Stimulated activated CD8-positive, alpha-beta memory T cell treated with anti-CD3 and anti-CD28 coated beads, Interleukin-7, amount 100 ng/mL, for 4 hours (primary cell): ENCODE measurements around the gene NUDT2.
"Not testable (repeated sequence)": the region's sequence is repeated elsewhere in the genome, so short reads cannot be mapped to it uniquely, and the experiment has no call there.

ENCODE experiments used
- DNase-seq, 2 donors: peaks; one replicate each; pipeline ENCODE4 v3.0.0-alpha.2; 2020; ENCODE audit warnings: low read depth in 2 of 2

NUDT2 gene

DNA sequence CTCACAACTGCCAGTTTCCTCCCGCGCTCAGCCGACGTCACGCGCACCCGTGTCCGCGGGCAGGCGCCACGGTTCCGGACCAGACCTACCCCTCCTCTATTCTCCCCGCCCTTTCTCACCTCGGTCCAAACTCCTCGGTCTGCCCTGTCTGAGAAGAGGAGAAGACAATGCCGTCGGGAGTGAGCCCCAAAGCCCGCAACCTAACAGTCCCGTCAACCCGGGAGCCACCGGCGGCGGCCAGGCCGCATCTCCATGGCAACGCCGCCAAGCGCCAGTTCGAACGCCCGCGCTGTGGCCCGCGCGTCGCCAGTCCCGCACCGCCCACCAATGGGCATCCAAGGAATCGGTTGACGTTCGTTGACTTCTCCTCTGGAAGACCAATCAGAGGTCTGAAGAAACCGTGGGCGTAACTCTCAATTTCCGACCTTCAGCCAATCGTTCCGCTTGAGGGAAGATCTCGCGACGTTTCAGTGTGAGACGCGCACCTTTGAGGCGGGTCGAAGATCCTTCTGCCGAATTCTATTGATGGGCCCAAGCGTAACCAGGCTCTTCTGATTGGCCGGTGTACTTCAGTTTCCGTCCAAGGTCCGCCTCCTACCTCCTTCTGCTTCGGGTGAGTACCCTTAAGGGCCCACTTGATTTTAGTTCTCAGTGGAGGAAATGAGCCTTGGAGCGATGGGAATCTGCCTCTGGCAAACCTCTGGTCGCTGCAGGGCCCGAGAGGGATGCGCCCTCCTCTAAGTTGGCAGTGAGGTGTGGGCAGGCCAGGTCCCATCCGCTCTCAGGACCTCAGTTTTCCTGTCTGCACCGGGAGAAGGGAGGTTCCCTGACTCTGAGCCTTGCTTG, at the start of gene NUDT2, which contains the start of gene KIF24:
Gene NUDT2, plus strand, starts transcription at position 583 of the 846 bp plus-strand sequence. CDS start 9,471 bp downstream, outside the sequence.
Gene KIF24, minus strand, starts transcription at position 282 of the 846 bp plus-strand sequence. CDS start 17,922 bp downstream, outside the sequence.
- DNase-seq, result peak; percentile 92 to 96

GRCh38 chr9:34282096-34282495, 47.3 kb upstream of the NUDT2 start:
- no peak for DNase-seq

DNA sequence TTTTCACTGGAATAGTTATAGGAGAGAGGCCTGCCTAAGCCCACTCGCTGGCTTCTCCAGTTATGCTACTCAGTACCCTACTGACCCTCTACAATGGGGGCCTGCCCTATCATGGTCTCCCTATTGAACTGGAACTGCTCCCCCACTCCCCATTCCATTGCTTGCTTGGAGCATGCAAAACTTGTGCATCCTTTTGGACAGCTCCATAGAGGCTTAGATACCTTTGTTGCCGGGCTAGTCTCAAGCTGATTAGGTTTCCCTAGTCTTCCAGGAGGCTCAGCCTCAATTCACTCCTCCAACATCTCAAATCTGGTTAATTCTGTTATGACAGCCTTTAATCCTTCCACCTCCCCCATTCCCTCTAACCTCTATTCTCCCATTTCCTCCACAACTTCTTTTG, 40.2 kb upstream of the NUDT2 start:
- no peak for DNase-seq

DNA sequence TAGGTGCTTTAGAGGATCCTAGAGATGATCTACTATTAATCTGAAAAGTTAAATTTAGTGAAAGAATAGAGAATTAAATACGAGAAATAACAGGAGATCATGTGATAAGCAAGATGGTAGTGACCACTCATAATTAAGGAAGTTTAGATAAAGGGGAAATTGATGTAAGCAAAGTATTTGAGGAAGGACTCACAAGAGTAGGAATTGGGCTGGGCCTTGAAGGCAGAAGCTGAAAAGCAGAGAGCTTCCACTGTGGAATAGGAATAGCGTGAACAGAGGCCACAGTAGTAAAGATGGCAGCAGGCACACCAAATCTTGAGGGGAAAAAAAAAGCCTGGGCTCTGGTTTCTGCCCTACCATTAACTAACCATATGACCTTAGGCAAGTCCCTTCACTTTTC, 38.3 kb upstream of the NUDT2 start:
- no peak for DNase-seq

DNA sequence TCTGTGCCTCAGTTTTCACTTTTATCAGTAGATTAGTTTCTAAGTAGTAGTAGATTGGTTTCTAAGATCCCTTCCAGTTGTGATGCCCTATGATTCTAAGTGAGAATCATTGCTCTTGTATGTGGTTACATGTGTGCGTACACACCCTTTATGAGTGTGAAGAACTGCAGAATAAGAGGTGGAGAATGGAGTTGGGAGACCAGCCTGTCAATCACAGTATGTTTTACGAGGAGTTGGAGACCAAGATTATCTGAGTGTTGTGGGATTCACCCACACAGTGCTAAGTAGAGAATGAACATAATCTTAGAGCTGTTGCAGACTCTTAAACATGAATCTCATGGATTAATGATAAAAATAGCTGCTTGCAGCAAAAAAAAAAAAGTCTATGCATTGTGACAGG, 37.9 kb upstream of the NUDT2 start:
- DNase-seq, result no peak

DNA sequence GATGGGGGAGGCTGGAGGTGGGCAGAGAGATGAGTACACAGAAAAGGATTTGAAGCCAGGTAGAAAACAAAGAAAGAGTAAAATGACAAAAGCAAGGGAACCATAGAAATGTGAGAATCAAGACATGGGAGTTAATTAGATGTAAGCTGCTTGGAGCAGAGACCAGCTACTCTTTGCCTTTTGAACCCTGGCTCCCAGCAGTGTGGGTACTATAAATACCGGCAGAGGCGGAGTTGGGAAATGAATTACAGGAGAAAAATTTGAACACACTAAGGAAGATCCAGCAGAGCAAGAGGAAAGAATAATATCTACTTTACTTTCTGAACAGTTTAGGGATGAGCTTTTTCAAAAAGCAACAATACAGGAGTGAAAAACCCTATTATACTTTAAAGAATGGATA, 36.8 kb upstream of the NUDT2 start:
- DNase-seq, result no peak

DNA sequence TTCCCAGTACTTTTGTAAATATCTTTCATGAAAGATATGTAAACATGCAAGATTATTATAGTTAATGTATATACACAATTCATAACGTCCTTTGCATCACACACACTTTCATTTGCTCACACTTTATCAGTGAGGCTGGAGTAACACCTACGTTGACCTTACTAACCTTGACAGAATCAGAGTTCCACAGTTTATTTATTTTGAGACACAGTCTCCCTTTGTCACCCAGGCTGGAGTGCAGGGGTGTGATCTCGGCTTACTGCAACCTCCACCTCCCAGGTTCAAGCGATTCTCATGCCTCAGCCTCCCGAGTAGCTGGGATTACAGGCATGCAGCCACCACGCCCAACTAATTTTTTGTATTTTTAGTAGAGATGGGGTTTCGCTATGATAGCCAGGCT, 28.3 kb upstream of the NUDT2 start:
- not testable (repeated sequence) for DNase-seq

DNA sequence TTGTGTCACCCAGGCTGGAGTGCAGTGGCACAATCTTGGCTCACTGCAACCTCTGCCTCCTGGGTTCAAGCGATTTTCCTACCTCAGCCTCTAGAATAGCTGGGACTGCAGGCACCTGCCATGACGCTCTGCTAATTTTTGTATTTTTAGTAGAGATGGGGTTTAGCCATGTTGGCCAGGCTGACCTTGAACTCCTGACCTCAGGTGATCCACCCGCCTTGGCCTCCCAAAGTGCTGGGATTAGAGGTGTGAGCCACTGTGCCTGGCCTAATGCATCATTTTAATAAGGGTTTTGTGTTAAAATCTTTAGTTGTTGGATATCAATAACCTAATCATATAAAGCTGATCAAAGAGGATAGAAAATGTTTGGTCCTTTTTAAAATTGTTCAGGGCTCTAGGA, 21.1 kb upstream of the NUDT2 start:
- not testable (repeated sequence) for DNase-seq

- no peak for DNase-seq
Measured at GRCh38 chr9:34310215-34310614, 19.2 kb upstream of the NUDT2 start.

DNA sequence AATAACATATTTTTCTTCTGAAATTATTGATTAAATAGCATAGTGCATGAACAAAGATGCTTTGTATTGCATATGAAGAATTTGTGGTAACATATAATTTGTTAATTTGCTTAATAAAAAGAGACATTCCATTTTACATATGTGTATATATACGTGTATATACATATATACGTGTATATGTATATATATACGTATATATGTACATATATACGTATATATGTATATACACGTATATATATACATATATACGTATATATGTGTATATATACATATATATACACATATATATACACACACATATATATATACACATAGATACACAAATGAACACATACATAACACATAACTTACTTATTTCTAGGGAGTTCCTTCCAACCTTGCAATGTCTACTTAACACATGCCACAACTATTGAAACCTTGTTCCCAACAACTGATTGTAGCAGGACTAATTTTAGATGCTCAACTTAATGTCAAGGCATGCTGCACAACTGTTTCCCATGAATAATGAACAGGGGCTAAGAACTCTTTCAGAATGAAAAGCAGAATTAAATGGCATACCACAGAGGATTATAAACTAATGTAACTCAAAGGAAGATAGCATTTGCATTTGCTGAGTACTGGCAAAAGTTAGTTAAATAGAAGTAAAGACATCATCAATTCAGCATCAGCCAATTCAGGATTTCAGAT, 17.7 kb upstream of the NUDT2 start:
- no peak for DNase-seq

GRCh38 chr9:34317436-34317835, 11.9 kb upstream of the NUDT2 start:
- DNase-seq, result no peak

DNA sequence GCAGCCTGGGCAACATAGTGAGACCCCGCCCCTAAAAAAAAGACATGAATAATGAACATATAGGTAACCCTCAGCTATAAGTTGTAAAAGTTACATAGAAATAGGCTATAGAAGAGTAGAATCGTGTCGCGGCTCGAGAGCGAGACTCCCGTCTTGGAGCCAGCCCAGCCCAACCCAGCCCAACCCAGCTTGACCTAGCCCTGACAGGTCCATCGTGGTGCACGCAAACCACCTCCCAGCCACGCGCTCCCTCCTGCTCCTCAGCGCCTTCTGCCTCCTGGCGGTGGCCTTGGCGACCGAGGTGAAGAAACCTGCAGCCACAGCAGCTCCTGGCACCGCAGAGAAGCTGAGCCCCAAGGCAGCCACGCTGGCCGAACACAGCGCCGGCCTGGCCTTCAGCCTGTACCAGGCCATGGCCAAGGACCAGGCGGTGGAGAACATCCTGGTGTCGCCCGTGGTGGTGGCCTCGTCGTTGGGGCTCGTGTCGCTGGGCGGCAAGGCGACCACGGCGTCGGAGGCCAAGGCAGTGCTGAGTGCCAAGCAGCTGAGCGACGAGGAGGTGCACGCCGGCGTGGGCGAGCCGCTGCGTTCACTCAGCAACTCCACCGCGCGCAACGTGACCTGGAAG, 11.1 kb upstream of the NUDT2 start:
- no peak for DNase-seq

GRCh38 chr9:34321451-34321850, 7.9 kb upstream of the NUDT2 start:
- no peak for DNase-seq

DNA sequence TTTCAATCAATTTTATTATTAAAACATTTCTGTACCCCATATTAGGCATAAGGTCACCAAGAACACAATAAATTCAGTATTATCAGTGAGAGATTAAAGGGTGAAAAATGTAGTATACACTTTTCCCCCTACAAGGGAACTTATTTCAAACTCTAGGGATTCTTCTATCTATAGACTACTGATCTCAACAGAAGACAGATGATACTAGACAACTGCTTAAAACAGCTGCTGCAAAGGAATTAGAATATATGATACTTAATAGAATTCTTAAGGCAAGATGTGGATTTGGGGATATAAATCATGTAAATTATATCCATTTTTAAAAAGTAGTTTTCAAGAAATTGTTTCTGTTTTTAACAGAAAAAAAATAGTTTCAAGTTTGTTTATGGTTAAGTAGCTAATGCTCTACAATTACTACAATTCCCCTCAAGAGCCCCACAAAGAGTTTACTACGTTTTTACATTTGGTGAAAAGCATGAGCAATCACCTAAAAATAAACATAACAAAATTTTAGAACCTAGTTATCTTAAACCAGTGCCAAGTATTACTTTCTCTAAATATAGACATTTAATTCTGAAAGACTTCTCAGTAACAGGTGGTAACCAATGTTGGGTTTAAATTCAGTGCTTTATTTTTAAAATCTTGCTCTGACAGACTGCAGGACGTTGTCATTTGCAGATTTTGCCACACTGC, 6.3 kb upstream of the NUDT2 start:
- no peak for DNase-seq

- DNase-seq, result no peak
Measured at GRCh38 chr9:34326690-34327089, 2.7 kb upstream of the NUDT2 start.

- DNase-seq, result no peak
Measured at GRCh38 chr9:34328500-34328986, 826 bp upstream of the NUDT2 start.

GRCh38 chr9:34331196-34331595, 1.8 kb downstream of the NUDT2 start:
- no peak for DNase-seq

GRCh38 chr9:34332076-34332964, 3.0 kb downstream of the NUDT2 start:
- no peak for DNase-seq

DNA sequence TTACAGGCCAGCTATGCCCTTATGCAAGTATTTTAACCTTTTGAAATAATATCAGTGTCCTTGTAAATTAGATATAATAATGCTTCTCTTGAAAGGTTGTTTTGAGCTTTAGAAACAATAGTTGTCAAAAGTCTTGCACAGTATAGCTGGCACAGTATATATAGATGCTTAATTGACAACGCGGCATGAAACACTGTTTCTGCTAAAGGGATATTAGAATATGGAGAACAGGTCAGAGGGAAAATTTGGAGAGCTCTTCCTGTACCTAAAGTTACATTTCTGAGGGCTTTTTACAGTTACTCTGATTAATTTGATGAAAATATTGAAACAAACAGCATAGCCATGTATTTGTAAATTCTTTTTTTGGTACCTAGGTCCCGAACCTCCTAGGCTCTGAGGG, 4.5 kb downstream of the NUDT2 start:
- DNase-seq, result no peak

- no peak for DNase-seq
Measured at GRCh38 chr9:34334337-34334824, 5.0 kb downstream of the NUDT2 start.

DNA sequence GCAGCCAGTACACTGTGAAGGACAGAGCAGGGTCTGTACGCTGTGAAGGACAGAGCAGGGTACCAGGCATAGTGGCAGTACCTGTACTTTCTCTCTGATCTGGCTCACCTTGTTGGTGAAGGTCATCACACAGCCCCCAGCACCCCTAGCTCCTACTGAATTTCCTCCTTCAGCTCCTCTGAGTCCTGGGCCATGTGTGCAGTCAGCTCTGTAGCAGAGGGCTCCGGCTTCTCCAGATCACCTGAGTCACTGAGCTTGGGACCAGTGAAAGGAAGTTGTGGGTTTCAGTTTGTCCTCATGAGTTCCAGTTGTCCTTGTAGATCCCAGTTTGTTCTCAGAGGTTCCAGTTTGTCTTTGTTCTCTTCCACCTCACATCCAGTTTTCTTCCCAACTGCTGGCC, 5.5 kb downstream of the NUDT2 start:
- DNase-seq, result no peak
